Activated CD8-positive, alpha-beta memory T cell treated with anti-CD3 and anti-CD28 coated beads, Interleukin-2, amount 50 U/mL, for 24 hours (primary cell): ENCODE results near the gene LILRA2.
"Not testable (repeated sequence)": the region's sequence is repeated elsewhere in the genome, so short reads cannot be mapped to it uniquely, and the experiment has no call there.

Experiments
- DNase-seq: peaks from one replicate; pipeline ENCODE4 v3.0.0-alpha.2; 2020; ENCODE audit errors: extremely low read depth

Gene LILRA2

GRCh38 chr19:54609356-54609791, 35.8 kb downstream of the LILRA2 start:
- DNase-seq, result no peak

DNA sequence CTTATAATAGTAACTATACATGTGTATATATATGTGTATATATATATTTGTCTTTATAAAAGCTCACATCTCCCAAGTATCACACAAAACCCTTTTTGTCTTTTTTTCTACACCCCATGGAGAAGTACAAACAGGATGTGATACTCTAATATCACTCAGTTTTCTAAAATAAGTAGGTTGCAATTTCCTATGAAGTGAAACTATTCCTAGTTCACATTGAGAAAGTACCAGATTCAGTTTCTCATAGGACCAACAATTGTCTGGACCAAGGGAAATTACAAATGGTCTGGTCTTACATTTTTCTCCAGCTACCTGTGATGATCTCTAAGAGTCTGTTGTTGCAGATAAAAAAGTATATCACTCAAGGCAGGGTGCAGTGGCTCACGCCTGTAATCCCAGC, 38.8 kb downstream of the LILRA2 start:
- no peak for DNase-seq

DNA sequence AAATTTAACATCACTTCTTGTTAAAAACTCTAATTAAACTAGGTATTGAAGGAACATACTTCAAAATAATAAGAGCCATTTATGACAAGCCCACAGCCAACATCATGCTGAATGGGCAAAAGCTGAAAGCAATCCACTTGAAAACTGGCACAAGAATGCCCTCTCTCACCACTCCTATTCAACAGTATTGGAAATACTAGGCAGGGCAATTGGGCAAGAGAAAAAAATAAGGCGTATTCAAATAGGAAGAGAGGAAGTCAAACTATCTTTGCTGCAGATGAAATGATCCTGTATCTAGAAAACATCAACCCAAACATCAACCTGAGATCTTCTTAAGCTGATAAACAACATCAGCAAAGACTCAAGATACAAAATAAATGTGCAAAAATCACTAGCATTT, 41.1 kb downstream of the LILRA2 start:
- no peak for DNase-seq

- DNase-seq, result no peak
Measured at GRCh38 chr19:54616057-54616456, 42.5 kb downstream of the LILRA2 start.

- DNase-seq, result no peak
Measured at GRCh38 chr19:54616821-54617560, 43.4 kb downstream of the LILRA2 start.

- no peak for DNase-seq
Measured at GRCh38 chr19:54620464-54620863, 46.9 kb downstream of the LILRA2 start.

- DNase-seq, result no peak
Measured at GRCh38 chr19:54622431-54622830, 48.8 kb downstream of the LILRA2 start.

- not testable (repeated sequence) for DNase-seq
Measured at GRCh38 chr19:54624234-54624633, 50.6 kb downstream of the LILRA2 start.

- not testable (repeated sequence) for DNase-seq
Measured at GRCh38 chr19:54624934-54625730, 51.5 kb downstream of the LILRA2 start.

DNA sequence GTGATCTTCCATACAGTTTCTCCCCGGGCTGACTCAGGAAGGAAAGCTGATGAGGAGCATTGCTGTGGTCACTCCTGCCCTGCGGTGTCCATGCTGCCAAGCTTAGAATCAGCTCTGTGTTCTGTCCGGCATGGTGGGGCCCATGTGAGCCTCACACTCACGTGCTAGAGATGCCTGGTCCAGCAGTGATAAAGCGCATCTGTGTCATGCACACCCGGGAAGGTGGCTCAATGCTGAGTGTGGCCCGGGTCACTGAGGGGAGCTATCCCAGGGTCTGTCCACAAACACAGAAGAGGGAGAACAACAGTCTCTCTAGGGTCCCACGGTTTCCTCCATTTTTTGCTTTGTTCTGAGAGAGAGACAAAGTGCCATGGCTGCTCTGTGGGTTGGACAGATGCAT, 53.2 kb downstream of the LILRA2 start:
- DNase-seq, result no peak

GRCh38 chr19:54627912-54628311, 54.3 kb downstream of the LILRA2 start:
- not testable (repeated sequence) for DNase-seq

DNA sequence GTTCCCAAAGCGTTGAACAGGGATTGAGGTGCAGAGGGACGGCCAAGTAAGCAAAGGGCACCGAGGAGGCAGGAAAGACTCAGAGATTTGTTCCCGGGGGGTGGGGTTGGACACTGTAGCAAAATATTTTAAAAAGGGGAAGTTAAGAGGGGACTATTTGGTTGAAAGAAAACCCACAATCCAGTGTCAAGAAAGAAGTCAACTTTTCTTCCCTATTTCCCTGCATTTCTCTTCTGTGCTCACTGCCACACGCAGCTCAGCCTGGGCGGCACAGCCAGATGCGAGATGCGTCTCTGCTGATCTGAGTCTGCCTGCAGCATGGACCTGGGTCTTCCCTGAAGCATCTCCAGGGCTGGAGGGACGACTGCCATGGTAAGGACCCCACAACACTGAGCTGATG, 56.7 kb downstream of the LILRA2 start, which contains the start of gene LILRB1:
LILRB1 (plus strand) TSS at position 223 of the 400 bp plus-strand sequence. CDS start 590 bp downstream, outside the sequence.
- DNase-seq, result not testable (repeated sequence)

GRCh38 chr19:54630782-54631181, 57.2 kb downstream of the LILRA2 start:
- DNase-seq, result no peak

DNA sequence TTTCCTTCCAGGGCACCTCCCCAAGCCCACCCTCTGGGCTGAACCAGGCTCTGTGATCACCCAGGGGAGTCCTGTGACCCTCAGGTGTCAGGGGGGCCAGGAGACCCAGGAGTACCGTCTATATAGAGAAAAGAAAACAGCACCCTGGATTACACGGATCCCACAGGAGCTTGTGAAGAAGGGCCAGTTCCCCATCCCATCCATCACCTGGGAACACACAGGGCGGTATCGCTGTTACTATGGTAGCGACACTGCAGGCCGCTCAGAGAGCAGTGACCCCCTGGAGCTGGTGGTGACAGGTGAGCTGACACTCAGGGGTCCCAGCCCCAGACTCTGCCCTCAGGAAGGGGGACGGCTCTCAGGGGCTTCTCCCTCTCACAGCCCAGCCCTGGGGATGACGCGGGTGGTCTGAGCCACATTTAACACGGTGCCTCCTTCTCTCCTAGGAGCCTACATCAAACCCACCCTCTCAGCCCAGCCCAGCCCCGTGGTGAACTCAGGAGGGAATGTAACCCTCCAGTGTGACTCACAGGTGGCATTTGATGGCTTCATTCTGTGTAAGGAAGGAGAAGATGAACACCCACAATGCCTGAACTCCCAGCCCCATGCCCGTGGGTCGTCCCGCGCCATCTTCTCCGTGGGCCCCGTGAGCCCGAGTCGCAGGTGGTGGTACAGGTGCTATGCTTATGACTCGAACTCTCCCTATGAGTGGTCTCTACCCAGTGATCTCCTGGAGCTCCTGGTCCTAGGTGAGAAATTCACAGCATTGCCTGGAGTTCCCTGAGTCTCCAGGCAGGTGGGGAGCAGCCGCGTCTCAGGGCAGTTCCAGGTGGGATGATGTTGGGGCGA, 58.1 kb downstream of the LILRA2 start:
- DNase-seq, result not testable (repeated sequence)

DNA sequence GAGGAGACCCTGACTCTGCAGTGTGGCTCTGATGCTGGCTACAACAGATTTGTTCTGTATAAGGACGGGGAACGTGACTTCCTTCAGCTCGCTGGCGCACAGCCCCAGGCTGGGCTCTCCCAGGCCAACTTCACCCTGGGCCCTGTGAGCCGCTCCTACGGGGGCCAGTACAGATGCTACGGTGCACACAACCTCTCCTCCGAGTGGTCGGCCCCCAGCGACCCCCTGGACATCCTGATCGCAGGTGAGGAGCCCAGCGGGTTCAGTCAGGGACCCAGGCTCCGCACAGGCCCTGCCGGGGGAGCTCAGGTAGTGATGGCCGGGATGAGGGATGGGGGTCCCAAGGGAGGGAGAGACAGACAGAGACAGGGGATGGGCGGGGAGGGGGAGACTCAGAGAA, 58.9 kb downstream of the LILRA2 start:
- not testable (repeated sequence) for DNase-seq

DNA sequence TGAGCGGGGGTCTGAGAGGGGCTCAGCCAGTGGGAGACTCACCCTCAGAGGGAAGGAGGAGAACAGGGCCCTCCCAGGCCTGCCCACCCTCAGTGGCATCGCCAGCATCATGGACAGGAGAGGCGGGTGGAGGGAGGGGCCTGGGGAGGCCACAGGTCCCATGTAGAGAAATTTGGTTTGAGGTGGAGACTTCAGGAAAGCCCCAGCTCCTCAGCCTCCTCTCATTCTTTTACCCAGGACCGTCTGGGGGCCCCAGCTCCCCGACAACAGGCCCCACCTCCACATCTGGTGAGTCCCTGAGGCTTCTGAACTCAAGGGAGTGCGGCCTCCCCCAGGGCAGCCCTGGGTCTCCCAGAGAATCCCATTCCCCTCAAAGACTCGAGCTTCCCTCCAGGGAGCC, 59.8 kb downstream of the LILRA2 start:
- DNase-seq, result no peak

DNA sequence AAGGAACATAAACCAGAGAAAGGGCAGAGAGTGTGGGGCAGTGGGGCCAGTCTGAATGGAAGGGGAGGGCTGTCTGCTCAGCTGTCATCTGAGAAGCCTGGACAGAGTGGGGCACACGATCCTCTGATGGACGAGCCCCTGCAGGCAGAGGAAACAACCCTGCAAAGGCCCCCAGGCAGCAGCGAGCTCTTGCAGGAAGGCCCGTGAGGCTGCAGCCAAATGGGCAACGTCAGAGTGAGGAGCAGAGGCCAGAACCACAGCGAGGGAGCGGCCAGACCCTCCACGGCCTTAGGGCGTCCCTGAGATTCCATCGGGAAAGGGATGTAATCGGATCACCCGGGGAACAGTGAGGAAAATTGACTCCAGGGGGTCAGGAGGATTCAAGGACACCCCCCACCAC, 62.5 kb downstream of the LILRA2 start:
- not testable (repeated sequence) for DNase-seq

- DNase-seq, result no peak
Measured at GRCh38 chr19:54638683-54639082, 65.1 kb downstream of the LILRA2 start.
